Measurements from ENCODE around the gene DHX58. TPM values are rescaled to one million over a fixed set of nuclear protein-coding genes. Genes with fewer than 3 reads are reported as not detected.

Gene DHX58
- total and polyA plus RNA-seq, 2 donors (not counting 3 experiments of a cell fraction or from before 2014, with no cell fraction given) = 3.1 to 9.0 TPM

GRCh38 chr17:42060231-42060630, 52.3 kb downstream of the DHX58 start:
- Histone ChIP-seq H3K27ac (ENCODE audit: insufficient read depth, low read depth, low read length) (no peak overlapping the region), H3K79me2 (ENCODE audit: control insufficient read depth, insufficient read depth, low read length) (no peaks in the 10 kb centered on the region), H3K9ac (replicated peaks; ENCODE audit: extremely low read depth, insufficient read depth, low read length) (no peak overlapping the region), H3K4me2 (ENCODE audit: insufficient read depth, low read length) (no peak overlapping the region), H4K20me1 (replicated peaks; ENCODE audit: control insufficient read depth, extremely low read depth, insufficient read depth, low read length) (no peaks in the 10 kb centered on the region), H3K27me3 (ENCODE audit: control insufficient read depth in 2 of 2, insufficient read depth in 2 of 2, low read length in 2 of 2) (peaks cover 8 to 9% of the 10 kb centered on the region in 2 experiments), H3K9me3 (replicated peaks; ENCODE audit: control insufficient read depth, insufficient read depth, low read length) (no peaks in the 10 kb centered on the region), H3K36me3 (ENCODE audit: control insufficient read depth in 2 of 2, extremely low read depth in 1 of 2, insufficient read depth in 2 of 2, low read length in 2 of 2) (no peaks in the 10 kb centered on the region), H3K4me3 (replicated peaks in 1 of 3; ENCODE audit: insufficient read depth in 1 of 3, low read depth in 1 of 3, low read length in 3 of 3) (no peak overlapping the region), H2AFZ (ENCODE audit: low read depth, low read length) (no peak overlapping the region), H3K4me1 (ENCODE audit: control insufficient read depth, extremely low read depth, insufficient read depth, low read length) (no peaks in the 10 kb centered on the region), H3K9me1 (replicated peaks; ENCODE audit: control insufficient read depth, extremely low read depth, insufficient read depth, low read length) (no peaks in the 10 kb centered on the region)
- no peak for DNase-seq (ENCODE audit: low read depth, low spot score)
- CTCF ChIA-PET = no interaction called here
- BruUV-seq (replicated peaks) = no TSS peak
- intact Hi-C loops (cut with micrococcal nuclease) (no loop called here), dilution Hi-C loops (cut with MboI; ENCODE audit: extremely low pct_ligation_motif_present, low sequenced_read_pairs) (no loop called here)
- TF ChIP-seq FOS (IDR thresholded peaks at IDR 0.05; ENCODE audit: borderline replicate concordance, insufficient read depth, low read length) (no peak), JUN (IDR thresholded peaks at IDR 0.05; ENCODE audit: borderline replicate concordance, insufficient read depth, insufficient read length, low read depth) (no peak), MAX (IDR thresholded peaks at IDR 0.05; ENCODE audit: insufficient read depth, insufficient read length) (no peak), MYC (IDR thresholded peaks at IDR 0.05; ENCODE audit: low read depth, low read length) (no peak), GATA2 (IDR thresholded peaks at IDR 0.05; ENCODE audit: insufficient read depth, insufficient read length, low read depth, low read length) (no peak), POLR2A (IDR thresholded peaks at IDR 0.05; ENCODE audit: low read depth, low read length) (no peak), CTCF (IDR thresholded peaks at IDR 0.05; ENCODE audit: extremely low read depth in 1 of 2, insufficient read depth in 1 of 2, low read depth in 1 of 2, low read length in 2 of 2) (no peak), POLR2AphosphoS5 (IDR thresholded peaks at IDR 0.05; ENCODE audit: insufficient read depth, low read depth, low read length) (no peak), EZH2 (IDR thresholded peaks at IDR 0.05; ENCODE audit: borderline replicate concordance, low read depth, low read length, severe bottlenecking) (no peak)
- POLR2A ChIA-PET = no interaction called here
- no peak for FAIRE-seq

Measured in endothelial cell of umbilical vein (primary cell).